CD4-positive, alpha-beta T cell treated with Interleukin-12 subunit alpha and Interleukin-12 subunit beta, for 1 hour (primary cell): Measurements from ENCODE around the gene MED1.

Source experiments
- DNase-seq: peaks from one replicate; pipeline ENCODE4 v3.0.0-alpha.2; 2020

The MED1 gene

GRCh38 chr17:39359994-39360393, 91.1 kb downstream of the MED1 start:
- no peak for DNase-seq

- DNase-seq: no peak
Measured at GRCh38 chr17:39357986-39358385, 93.1 kb downstream of the MED1 start.

- no peak for DNase-seq
Measured at GRCh38 chr17:39357488-39357887, 93.6 kb downstream of the MED1 start.
